HG03039 (cell line): Measurements from ENCODE around the gene SLC13A1.
"Not testable (repeated sequence)": the region's sequence is repeated elsewhere in the genome, so short reads cannot be mapped to it uniquely, and the experiment has no call there.

Source experiments
- ATAC-seq: cut with Tn5 transposase; IDR thresholded peaks from one replicate; pipeline ENCODE4 v1.9.1; 2021; ENCODE audit warnings: mild to moderate bottlenecking, moderate library complexity; ENCODE audit not compliant: unreplicated experiment

The SLC13A1 gene

GRCh38 chr7:123199883-123200282 lies at the start of gene SLC13A1:
Gene SLC13A1, minus strand, starts transcription at chr7:123199969. Its CDS starts 23 bp downstream, at chr7:123199946.
- no peak for ATAC-seq

GRCh38 chr7:123244768-123245167 lies 45.0 kb upstream of the SLC13A1 start:
- ATAC-seq: no peak

- no peak for ATAC-seq
These were observed 42.8 kb upstream of the SLC13A1 start for GRCh38 chr7:123242467-123243092.

- no peak for ATAC-seq
These were observed 42.0 kb upstream of the SLC13A1 start for GRCh38 chr7:123241809-123242208.

GRCh38 chr7:123231021-123232000 lies 31.5 kb upstream of the SLC13A1 start:
- no peak for ATAC-seq

- no peak for ATAC-seq
These were observed 30.8 kb upstream of the SLC13A1 start for GRCh38 chr7:123230603-123231002.

- ATAC-seq: no peak
These were observed 30.4 kb upstream of the SLC13A1 start for GRCh38 chr7:123230147-123230546.

GRCh38 chr7:123229426-123229825 lies 29.7 kb upstream of the SLC13A1 start:
- no peak for ATAC-seq

- not testable (repeated sequence) for ATAC-seq
These were observed 27.9 kb upstream of the SLC13A1 start for GRCh38 chr7:123227666-123228065.

- no peak for ATAC-seq
These were observed 20.6 kb upstream of the SLC13A1 start for GRCh38 chr7:123220396-123220795.

GRCh38 chr7:123218866-123219265 lies 19.1 kb upstream of the SLC13A1 start:
- no peak for ATAC-seq

GRCh38 chr7:123216825-123217224 lies 17.1 kb upstream of the SLC13A1 start:
- no peak for ATAC-seq

GRCh38 chr7:123215350-123215749 lies 15.6 kb upstream of the SLC13A1 start:
- no peak for ATAC-seq

- ATAC-seq: no peak
These were observed 11.8 kb upstream of the SLC13A1 start for GRCh38 chr7:123211545-123211944.

GRCh38 chr7:123210986-123211385 lies 11.2 kb upstream of the SLC13A1 start:
- no peak for ATAC-seq

GRCh38 chr7:123209786-123210185 lies 10.0 kb upstream of the SLC13A1 start:
- no peak for ATAC-seq

- no peak for ATAC-seq
These were observed 9.0 kb upstream of the SLC13A1 start for GRCh38 chr7:123208793-123209192.

GRCh38 chr7:123204206-123204835 lies 4.6 kb upstream of the SLC13A1 start:
- ATAC-seq: no peak

- ATAC-seq: no peak
These were observed 2.1 kb upstream of the SLC13A1 start for GRCh38 chr7:123201901-123202300.

- no peak for ATAC-seq
These were observed 809 bp downstream of the SLC13A1 start for GRCh38 chr7:123198668-123199652.
